ENCODE measurements around the gene PTPN14. TPM values are rescaled to one million over a fixed set of nuclear protein-coding genes. Genes with fewer than 3 reads are reported as not detected.

Gene PTPN14
- total RNA-seq, 2 donors from 2014 or later = 13.5 to 23.5 TPM

DNA sequence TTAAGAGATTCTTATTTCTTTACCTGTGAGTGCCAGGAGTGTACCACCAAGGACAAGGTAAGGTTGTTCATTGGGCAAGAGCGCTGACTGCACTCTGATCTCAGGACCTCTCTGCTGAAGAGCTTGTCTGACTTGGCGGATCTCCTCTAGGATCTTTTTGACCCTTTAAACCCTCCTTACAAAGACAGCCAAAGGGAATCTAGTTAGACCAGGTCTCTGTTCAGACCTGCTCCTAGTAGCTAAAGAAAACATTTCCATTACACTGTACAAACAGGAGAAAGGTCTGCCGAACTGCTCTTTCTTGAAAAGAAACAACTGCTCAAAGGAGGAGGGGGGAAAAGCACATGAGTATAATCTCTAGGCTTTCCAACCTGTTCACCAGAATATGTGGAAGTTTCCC lies 221.2 kb downstream of the PTPN14 start:
- no peak for ATAC-seq (replicated peaks in 1 of 2)
- H3K9me3 Mint-ChIP-seq = no peaks in the 10 kb centered on the region
- H3K4me1 Mint-ChIP-seq (ENCODE audit: low read depth) = peaks cover 12% of the 10 kb centered on the region
- DNase-seq = no peak
- H3K27me3 Mint-ChIP-seq (ENCODE audit: low read depth) = no peaks in the 10 kb centered on the region
- H3K27ac Mint-ChIP-seq = no peak overlapping the region
- no peak overlapping the region for H3K4me3 Mint-ChIP-seq
- H3K36me3 Mint-ChIP-seq (ENCODE audit: insufficient read depth in 2 of 2) = no peaks in the 10 kb centered on the region

DNA sequence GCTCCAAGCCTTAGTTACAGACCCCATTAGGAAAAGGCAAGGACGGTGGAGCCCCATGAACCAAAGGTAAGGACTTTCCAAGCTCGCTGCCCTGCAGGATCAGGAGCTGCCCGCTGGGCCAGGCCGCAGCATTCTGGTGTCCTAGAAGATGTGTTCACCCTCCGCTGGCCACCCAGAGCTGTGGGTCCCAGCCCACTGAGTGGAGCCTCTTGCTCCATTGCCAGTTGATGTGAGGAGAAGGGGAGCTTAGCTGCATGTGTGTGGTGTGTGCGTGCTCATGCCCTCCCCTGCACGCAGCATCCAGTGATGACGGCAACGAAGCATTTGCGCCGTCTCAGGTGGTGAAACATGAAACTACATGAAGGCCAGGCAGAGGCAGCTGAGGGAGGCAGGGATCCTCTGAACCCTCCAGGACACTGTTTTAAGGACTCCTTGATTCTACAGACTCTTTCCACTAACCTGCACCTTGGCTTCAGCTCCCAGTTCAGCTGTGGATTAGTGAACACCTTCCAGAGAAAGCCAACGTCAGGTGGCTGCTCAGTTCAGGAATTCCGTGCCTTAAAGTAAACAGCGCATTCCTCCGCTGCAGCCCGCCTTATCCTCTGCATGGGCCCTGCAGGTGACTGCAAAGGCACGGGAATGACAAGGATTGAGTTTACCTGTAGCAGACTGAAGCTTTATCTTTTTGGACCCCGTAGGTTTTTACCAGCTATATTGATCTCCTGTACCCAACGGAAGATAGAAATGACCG lies 221.8 kb downstream of the PTPN14 start:
- DNase-seq (no peak), ATAC-seq (replicated peaks in 1 of 2) (no peak)
- no peak overlapping the region for H3K27ac Mint-ChIP-seq
- no peak overlapping the region for H3K4me3 Mint-ChIP-seq
- no peaks in the 10 kb centered on the region for H3K36me3 Mint-ChIP-seq (ENCODE audit: insufficient read depth in 2 of 2)
- no peaks in the 10 kb centered on the region for H3K27me3 Mint-ChIP-seq (ENCODE audit: low read depth)
- peaks cover 12% of the 10 kb centered on the region for H3K4me1 Mint-ChIP-seq (ENCODE audit: low read depth)
- H3K9me3 Mint-ChIP-seq = no peaks in the 10 kb centered on the region

DNA sequence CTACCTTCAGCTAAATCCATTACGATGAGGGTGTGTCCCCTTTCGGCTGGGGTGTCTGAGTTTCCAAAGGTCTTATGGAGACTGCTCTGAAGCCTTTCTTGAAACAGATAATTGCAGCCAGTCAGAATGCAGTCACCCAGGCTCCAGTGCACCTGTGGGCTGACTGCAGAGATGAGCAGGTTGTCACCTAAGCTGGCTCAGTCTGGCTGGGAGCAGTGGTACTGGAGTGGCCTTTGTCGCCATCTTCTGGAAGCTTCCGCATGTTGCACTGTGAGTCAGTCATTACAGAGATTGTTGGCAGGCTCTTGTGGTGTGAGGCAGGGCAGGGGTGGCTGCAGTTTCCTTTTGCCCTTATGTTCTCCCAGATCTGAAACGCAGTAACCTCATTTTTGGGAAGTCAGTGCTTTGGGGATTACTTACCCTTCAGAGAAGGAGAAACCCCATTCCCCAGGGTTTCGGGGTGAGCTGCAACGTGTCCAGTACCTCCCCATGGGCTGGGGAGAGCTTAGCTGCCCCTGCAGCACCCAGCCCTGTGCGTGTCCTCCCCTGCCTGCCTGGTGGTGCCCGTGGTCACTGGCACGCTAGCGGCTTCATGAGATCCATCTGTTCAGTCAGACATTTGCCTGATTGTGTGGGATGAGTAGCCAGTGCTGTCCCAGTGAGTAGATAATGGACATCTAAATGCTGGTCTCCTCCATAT lies 222.5 kb downstream of the PTPN14 start:
- H3K9me3 Mint-ChIP-seq = no peaks in the 10 kb centered on the region
- no peak overlapping the region for H3K27ac Mint-ChIP-seq
- H3K27me3 Mint-ChIP-seq (ENCODE audit: low read depth) = no peaks in the 10 kb centered on the region
- no peak overlapping the region for H3K4me3 Mint-ChIP-seq
- DNase-seq (peak; percentile 77 to 81), ATAC-seq (replicated peaks in 1 of 2) (peak; percentile 92 to 93)
- no peaks in the 10 kb centered on the region for H3K36me3 Mint-ChIP-seq (ENCODE audit: insufficient read depth in 2 of 2)
- peaks cover 12% of the 10 kb centered on the region for H3K4me1 Mint-ChIP-seq (ENCODE audit: low read depth)

DNA sequence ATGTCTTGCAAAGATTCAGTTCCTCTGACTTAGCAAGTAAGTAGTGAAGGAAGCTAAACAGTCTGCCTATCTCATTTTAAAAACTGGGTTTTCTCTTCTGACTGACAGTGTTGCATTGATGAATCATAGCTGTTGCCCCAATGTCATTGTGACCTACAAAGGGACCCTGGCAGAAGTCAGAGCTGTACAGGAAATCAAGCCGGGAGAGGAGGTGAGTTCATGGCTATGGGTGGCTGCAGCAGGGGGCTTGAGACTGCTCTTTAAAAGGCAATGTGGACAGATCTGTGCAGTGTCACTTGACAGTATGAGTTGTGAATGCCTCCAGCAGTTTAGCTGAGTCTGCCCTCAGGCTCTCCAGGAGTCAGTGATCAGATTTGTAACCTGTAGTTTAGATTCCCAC lies 223.9 kb downstream of the PTPN14 start:
- no peaks in the 10 kb centered on the region for H3K27me3 Mint-ChIP-seq (ENCODE audit: low read depth)
- DNase-seq = peak in 1 of 2 donors; percentile 30
- peak in 1 of 2 donors; percentile 69 for ATAC-seq (replicated peaks in 1 of 2)
- peaks cover 6% of the 10 kb centered on the region for H3K4me1 Mint-ChIP-seq (ENCODE audit: low read depth)
- H3K27ac Mint-ChIP-seq = peak overlapping the region; percentile 24
- H3K9me3 Mint-ChIP-seq = no peaks in the 10 kb centered on the region
- no peak overlapping the region for H3K4me3 Mint-ChIP-seq
- H3K36me3 Mint-ChIP-seq (ENCODE audit: insufficient read depth in 2 of 2) = no peaks in the 10 kb centered on the region

DNA sequence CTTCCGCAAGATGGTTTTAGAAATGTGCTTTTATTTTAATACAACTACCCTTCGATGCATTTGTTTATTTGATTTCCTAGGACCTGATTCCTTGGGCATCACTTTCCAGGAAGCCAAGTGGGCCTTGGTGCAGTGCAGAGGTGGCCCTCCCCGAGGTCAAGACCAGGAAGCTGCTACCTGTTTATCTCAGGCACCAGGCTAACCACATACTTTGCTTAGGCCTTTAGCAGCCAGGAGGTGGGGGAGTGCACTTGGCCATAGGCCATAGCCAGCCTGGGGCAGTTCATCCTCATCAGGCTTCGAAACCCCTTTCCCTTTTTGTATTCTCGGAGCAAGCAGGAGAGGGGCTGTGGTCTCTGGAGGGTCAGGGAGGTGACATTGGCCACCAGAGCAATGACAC lies 225.0 kb downstream of the PTPN14 start:
- H3K4me3 Mint-ChIP-seq = no peak overlapping the region
- H3K27me3 Mint-ChIP-seq (ENCODE audit: low read depth) = no peaks in the 10 kb centered on the region
- no peak for DNase-seq
- no peaks in the 10 kb centered on the region for H3K9me3 Mint-ChIP-seq
- no peaks in the 10 kb centered on the region for H3K36me3 Mint-ChIP-seq (ENCODE audit: insufficient read depth in 2 of 2)
- peaks cover 10% of the 10 kb centered on the region for H3K4me1 Mint-ChIP-seq (ENCODE audit: low read depth)
- ATAC-seq (replicated peaks in 1 of 2) = no peak
- no peak overlapping the region for H3K27ac Mint-ChIP-seq

DNA sequence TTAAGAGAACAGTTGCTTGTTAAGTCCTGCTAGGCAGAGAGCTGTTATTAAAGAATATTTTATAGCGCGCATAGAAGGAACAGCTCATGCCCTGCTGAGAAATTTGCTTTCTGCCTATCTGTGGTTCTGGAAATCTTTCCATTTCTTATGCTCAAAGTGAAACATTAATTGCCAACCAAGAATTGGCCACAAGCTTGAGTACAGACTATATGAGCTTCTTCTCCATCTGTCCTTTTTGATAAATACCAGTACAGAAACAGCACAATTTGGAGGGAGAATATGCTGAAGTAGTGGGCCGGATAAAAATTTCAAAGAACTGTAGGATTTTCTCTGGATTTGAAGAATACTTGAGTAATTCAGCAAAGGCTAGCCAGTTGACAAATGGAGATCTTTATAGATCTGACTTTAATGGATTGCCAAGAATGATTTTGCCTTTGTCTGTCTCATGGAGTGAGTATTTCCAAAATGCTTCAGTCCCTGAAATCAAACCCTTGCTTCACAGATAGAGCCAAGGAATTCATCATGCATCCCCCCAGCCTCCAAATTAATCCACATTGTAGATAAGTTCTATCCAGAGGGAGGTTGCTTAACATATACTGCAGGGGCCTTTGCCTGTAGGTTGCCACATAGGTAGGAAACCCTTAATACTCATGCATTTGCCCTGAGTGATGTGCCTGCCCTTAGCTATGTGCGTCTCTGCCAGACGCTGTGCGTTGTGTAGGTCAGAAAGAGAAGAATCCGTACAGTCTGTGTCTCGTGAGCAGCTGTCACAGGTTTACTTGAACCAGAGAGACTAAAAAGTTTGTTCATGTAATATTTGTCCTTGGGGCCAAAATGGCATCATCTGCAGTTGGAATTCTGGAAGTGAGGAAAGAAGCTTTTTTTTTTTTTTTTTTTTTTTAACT lies 226.3 kb downstream of the PTPN14 start:
- no peak overlapping the region for H3K27ac Mint-ChIP-seq
- no peak overlapping the region for H3K4me3 Mint-ChIP-seq
- H3K36me3 Mint-ChIP-seq (ENCODE audit: insufficient read depth in 2 of 2) = no peaks in the 10 kb centered on the region
- no peaks in the 10 kb centered on the region for H3K27me3 Mint-ChIP-seq (ENCODE audit: low read depth)
- H3K4me1 Mint-ChIP-seq (ENCODE audit: low read depth) = peaks cover 10% of the 10 kb centered on the region
- no peak for ATAC-seq (replicated peaks in 1 of 2)
- no peaks in the 10 kb centered on the region for H3K9me3 Mint-ChIP-seq
- DNase-seq = no peak

DNA sequence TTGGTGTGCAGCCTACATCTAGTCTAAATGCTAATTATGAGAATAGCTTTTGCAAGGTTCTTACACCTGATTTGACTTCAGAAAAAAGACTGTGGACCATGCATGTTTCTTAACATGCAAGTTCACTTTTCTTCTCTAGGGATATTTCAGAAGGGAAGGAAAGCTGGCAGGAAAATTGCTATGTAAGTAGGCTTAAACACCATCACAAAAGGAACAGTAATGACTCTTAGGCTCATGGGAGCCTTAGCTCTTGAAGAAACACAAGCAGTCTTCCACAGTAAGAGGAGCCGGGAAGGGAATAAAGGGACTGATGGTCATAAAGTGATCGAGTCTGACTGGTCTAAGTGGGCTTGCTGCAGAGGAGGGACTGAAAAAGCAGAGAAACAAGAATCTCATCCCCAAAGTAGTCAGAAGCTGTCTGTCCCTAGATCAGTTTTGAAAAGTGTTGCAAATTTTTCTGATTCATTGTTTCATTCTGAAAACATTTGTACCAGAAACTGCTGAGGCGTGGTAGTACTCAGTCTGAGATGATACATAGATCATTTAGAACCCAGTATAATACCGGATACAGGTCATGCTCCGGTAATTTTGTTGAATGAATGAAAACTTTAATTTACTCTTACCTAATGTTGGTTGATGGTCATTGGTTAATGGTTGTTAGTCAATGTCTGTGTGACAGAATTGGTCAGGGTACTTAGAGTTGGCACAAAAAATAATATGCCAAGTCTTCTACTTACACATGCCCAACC lies 229.5 kb downstream of the PTPN14 start:
- Mint-ChIP-seq H3K9me3 (no peaks in the 10 kb centered on the region), H3K4me1 (ENCODE audit: low read depth) (peaks cover 14% of the 10 kb centered on the region), H3K36me3 (ENCODE audit: insufficient read depth in 2 of 2) (no peaks in the 10 kb centered on the region), H3K27me3 (ENCODE audit: low read depth) (no peaks in the 10 kb centered on the region), H3K27ac (no peak overlapping the region), H3K4me3 (no peak overlapping the region)
- ATAC-seq (replicated peaks in 1 of 2) = peak in 1 of 2 donors; percentile 74
- no peak for DNase-seq

DNA sequence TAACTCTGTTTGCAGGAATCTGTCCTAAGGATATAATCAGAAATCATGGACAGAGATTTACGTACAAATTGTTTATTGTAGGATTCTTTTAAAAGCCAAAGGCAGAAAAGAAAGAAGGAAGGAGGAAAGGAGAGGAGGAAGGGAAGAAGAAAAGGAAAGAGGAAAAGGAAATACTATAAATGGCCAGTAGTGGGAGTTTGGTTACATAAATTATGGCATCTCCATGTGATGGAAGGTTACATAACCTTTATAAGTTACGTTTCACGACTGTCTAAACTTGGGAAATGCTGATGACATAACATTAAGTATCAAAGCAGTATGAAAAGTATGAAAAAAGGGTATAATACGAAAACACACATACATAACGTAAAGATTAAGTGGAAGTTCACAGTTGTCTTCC lies 231.5 kb downstream of the PTPN14 start:
- ATAC-seq (replicated peaks in 1 of 2) (no peak), DNase-seq (no peak)
- no peaks in the 10 kb centered on the region for H3K27me3 Mint-ChIP-seq (ENCODE audit: low read depth)
- H3K9me3 Mint-ChIP-seq = no peaks in the 10 kb centered on the region
- H3K36me3 Mint-ChIP-seq (ENCODE audit: insufficient read depth in 2 of 2) = peaks cover 0 to 2% of the 10 kb centered on the region in 2 donors
- no peak overlapping the region for H3K27ac Mint-ChIP-seq
- H3K4me1 Mint-ChIP-seq (ENCODE audit: low read depth) = peaks cover 14% of the 10 kb centered on the region
- no peak overlapping the region for H3K4me3 Mint-ChIP-seq

DNA sequence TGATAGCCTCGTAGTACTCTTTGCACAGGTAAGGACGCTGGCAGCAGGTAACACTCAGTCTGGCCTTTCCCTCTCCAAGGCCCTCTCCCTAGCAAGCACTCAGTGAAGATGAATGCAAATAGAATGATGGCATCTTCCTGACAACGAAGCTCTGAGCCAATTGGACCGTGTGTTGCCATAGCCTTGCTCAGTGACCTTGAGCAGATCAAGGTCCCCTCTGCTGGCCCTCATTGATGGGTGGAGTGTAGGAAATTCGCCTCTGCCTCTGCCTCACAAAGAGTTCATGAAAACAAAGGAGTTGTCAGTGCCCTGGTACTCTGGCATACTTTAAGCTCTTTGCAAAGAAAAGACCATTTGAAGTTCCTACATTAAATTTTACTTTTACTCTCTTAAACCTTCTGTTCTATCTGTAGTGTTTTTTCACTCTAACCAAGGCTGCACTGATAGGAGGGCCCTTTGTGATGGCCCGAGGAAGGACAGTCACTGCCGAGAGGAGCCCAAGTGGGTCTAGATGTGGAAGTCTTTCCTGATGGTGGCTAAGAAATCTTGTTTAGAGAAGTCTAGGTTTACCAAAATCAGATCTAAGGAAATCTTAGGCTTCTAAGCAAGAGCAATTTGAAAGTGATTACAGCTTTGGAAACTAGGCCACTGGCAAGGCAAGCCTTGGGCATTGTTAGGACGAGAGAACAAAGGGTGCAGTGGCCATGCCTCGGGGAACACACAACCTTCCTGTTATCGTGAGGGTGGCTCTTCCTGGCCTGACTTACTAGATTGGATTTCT lies 232.3 kb downstream of the PTPN14 start:
- Mint-ChIP-seq H3K36me3 (ENCODE audit: insufficient read depth in 2 of 2) (peaks cover 0 to 2% of the 10 kb centered on the region in 2 donors), H3K27ac (no peak overlapping the region), H3K27me3 (ENCODE audit: low read depth) (no peaks in the 10 kb centered on the region), H3K4me1 (ENCODE audit: low read depth) (peaks cover 14% of the 10 kb centered on the region), H3K9me3 (no peaks in the 10 kb centered on the region), H3K4me3 (no peak overlapping the region)
- ATAC-seq (replicated peaks in 1 of 2) = no peak
- DNase-seq = no peak

DNA sequence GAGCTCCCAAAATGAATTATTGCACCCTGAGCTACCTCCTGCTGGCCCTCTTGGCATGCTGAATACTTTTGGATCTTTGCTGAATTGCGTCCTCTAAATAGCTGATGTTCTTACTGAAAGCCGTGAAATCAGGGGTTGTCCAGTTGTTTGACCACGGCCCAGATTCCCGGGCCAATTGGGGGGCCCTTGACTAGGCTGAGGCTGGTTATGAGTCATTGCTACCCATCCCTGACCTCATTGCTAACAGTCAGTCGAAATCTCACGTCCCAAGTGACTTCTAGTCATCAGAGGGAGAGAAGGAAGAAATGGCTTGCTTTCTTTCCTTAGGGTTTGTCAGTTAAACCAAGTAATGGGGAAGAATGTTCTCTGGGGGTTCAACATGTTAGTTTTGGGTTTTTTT lies 233.0 kb downstream of the PTPN14 start:
- H3K9me3 Mint-ChIP-seq = no peaks in the 10 kb centered on the region
- ATAC-seq (replicated peaks in 1 of 2) (no peak), DNase-seq (no peak)
- no peaks in the 10 kb centered on the region for H3K27me3 Mint-ChIP-seq (ENCODE audit: low read depth)
- H3K4me1 Mint-ChIP-seq (ENCODE audit: low read depth) = peaks cover 14% of the 10 kb centered on the region
- peaks cover 0 to 2% of the 10 kb centered on the region in 2 donors for H3K36me3 Mint-ChIP-seq (ENCODE audit: insufficient read depth in 2 of 2)
- H3K27ac Mint-ChIP-seq = no peak overlapping the region
- no peak overlapping the region for H3K4me3 Mint-ChIP-seq

DNA sequence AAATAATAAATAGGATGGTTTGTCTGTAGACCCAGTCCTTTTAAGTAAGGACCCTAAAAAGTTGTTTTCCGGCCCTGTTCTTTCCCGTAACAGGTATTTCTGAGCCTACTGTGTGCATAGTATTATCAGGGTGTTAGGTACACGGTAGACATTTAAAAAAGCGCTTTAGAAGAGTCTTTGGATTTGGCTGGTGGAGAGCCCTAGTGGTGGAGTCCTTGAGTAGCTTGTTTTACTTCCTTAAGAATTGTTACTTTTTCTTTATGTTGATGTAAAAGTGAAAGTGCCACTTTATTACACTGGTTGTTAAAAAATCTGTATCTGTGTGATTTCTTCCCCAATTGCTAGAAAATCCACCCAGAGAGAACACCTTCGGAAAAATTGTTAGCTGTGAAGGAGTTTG lies 233.7 kb downstream of the PTPN14 start:
- Mint-ChIP-seq H3K9me3 (no peaks in the 10 kb centered on the region), H3K4me3 (no peak overlapping the region), H3K27me3 (ENCODE audit: low read depth) (no peaks in the 10 kb centered on the region), H3K27ac (no peak overlapping the region), H3K36me3 (ENCODE audit: insufficient read depth in 2 of 2) (peaks cover 0 to 2% of the 10 kb centered on the region in 2 donors), H3K4me1 (ENCODE audit: low read depth) (peaks cover 14% of the 10 kb centered on the region)
- DNase-seq (no peak), ATAC-seq (replicated peaks in 1 of 2) (no peak)

DNA sequence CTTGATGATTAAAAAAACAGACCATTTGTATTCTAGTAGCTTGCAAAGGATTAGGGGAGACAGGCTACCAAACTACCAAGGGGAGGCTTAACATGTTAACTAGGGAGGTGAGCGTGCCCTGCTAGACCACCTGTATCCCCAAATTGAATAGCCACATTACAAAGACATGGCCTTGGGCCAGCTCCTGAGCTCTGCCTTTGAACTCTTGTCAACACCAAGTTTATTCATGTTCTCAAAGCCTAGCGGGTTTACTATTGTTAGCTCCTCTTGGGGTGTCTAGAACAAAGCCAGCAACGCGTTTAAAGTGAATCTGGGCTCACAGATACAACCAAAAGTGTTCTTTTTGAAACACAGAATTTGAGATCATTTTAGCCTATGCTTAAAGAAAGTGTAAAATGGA lies 234.1 kb downstream of the PTPN14 start:
- Mint-ChIP-seq H3K4me3 (no peak overlapping the region), H3K27ac (no peak overlapping the region), H3K36me3 (ENCODE audit: insufficient read depth in 2 of 2) (peaks cover 0 to 2% of the 10 kb centered on the region in 2 donors), H3K4me1 (ENCODE audit: low read depth) (peaks cover 16% of the 10 kb centered on the region), H3K27me3 (ENCODE audit: low read depth) (no peaks in the 10 kb centered on the region), H3K9me3 (no peaks in the 10 kb centered on the region)
- no peak for DNase-seq
- no peak for ATAC-seq (replicated peaks in 1 of 2)

All from activated T-cell treated with anti-CD3 and anti-CD28 coated beads, Interleukin-2, amount 50 U/mL, for 72 hours (primary cell).